ENCODE results near the gene SHB.

- TF ChIP-seq CTCF (IDR thresholded peaks at IDR 0.05) = no peak
- TF ChIP-seq POLR2A (IDR thresholded peaks at IDR 0.05) = no peak
Measured at GRCh38 chr9:37990404-37991015, 78.5 kb downstream of the SHB start.

Data from body of pancreas (tissue), 4 donors.